Caco-2 (cell line): ENCODE data around the gene DEFB112. TPM values are rescaled to one million over a fixed set of nuclear protein-coding genes. Genes with fewer than 3 reads are reported as not detected.
A peak's percentile ranks its signal among the peaks of the same experiment; 100 is the strongest.

Source experiments
- BruUV-seq: library from RNA; stranded (reverse); fragments of 400-500 nt; replicated peaks from 2 replicates; lab custom pipeline; 2021; lab: Mats Ljungman, UMichigan
- CTCF ChIA-PET: fragments of 300-600 bp; sonication (Branson Sonifier 250); formaldehyde crosslinking; loops from one replicate; lab custom pipeline; 2022; ENCODE audit warnings: antibody characterized with exemption; lab: Charles Lee
- POLR2A ChIA-PET: fragments of 300-600 bp; sonication (Branson Sonifier 250); formaldehyde crosslinking; loops from one replicate; lab custom pipeline; 2022; ENCODE audit warnings: antibody characterized with exemption; lab: Charles Lee
- DNase-seq, 2 experiments: peaks; one replicate each; pipeline versions ENCODE4 v3.0.0 to v3.0.0-alpha.2; 2020 to 2022
- H3K27me3 ChIP-seq: replicated peaks from 2 replicates; pipeline ENCODE4 v1.6.0; 2011; ENCODE audit warnings: low read length; ENCODE audit not compliant: control insufficient read depth, insufficient read depth
- H3K36me3 ChIP-seq: 2 replicates; pipeline ENCODE4 v1.5.1; 2011; ENCODE audit warnings: low read length; ENCODE audit not compliant: control insufficient read depth, insufficient read depth
- H3K4me1 ChIP-seq: fragments of 250-450 bp; sonication (Bioruptor Pico); 2 replicates; pipeline ENCODE4 v1.5.1; 2020; ENCODE audit warnings: mild to moderate bottlenecking
- H3K4me3 ChIP-seq: 2 replicates; pipeline ENCODE4 v1.5.1; 2011; ENCODE audit warnings: low read depth, mild to moderate bottlenecking, control low read depth, low read length
- H3K9me3 ChIP-seq: fragments of 250-450 bp; sonication (Bioruptor Pico); 2 replicates; pipeline ENCODE4 v1.5.1; 2020; ENCODE audit warnings: mild to moderate bottlenecking, moderate library complexity
- H3K27ac Mint-ChIP-seq: one replicate; pipeline ENCODE4 v1.8.0; 2022; ENCODE audit warnings: mixed read lengths; ENCODE audit not compliant: unreplicated experiment
- H3K27me3 Mint-ChIP-seq: one replicate; pipeline ENCODE4 v1.8.0; 2022; ENCODE audit warnings: mixed read lengths; ENCODE audit not compliant: insufficient read depth, unreplicated experiment
- H3K36me3 Mint-ChIP-seq: one replicate; pipeline ENCODE4 v1.8.0; 2022; ENCODE audit warnings: mild to moderate bottlenecking, mixed read lengths; ENCODE audit not compliant: insufficient read depth, unreplicated experiment
- H3K4me1 Mint-ChIP-seq: one replicate; pipeline ENCODE4 v1.8.0; 2022; ENCODE audit warnings: low read depth, mixed read lengths; ENCODE audit not compliant: unreplicated experiment
- H3K4me3 Mint-ChIP-seq: one replicate; pipeline ENCODE4 v1.8.0; 2022; ENCODE audit warnings: mild to moderate bottlenecking, moderate library complexity, mixed read lengths; ENCODE audit not compliant: unreplicated experiment
- H3K9me3 Mint-ChIP-seq: one replicate; pipeline ENCODE4 v1.8.0; 2022; ENCODE audit warnings: mixed read lengths; ENCODE audit not compliant: unreplicated experiment
- intact Hi-C: fragments of 100-400 bp; cut with micrococcal nuclease; formaldehyde crosslinking; loops from one replicate; pipeline ENCODE4 v1.10.0; 2022; ENCODE audit not compliant: unreplicated experiment
- total RNA-seq: library from RNA; stranded (reverse); gene quantifications from 2 replicates; pipeline ENCODE4 v1.2.3, GENCODE V29; 2022
- TF ChIP-seq, protein P1 (sequence below), 2 experiments: fragments of 200-600 bp in 1 of 2; IDR thresholded peaks; 1 replicate in 1 of 2; 2 replicates in 1 of 2; pipeline versions ENCODE4 v1.5.1 to v1.8.0; 2011 to 2022; ENCODE audit warnings: antibody characterized with exemption in 1 of 2, control low read depth in 1 of 2, inconsistent platforms in 1 of 2, low read depth in 1 of 2, low read length in 1 of 2, mild to moderate bottlenecking in 1 of 2, moderate library complexity in 1 of 2; ENCODE audit not compliant: insufficient read depth in 1 of 2, severe bottlenecking in 1 of 2, unreplicated experiment in 1 of 2

Gene DEFB112
- total RNA-seq, 1 experiment from 2014 or later, result not detected

DNA sequence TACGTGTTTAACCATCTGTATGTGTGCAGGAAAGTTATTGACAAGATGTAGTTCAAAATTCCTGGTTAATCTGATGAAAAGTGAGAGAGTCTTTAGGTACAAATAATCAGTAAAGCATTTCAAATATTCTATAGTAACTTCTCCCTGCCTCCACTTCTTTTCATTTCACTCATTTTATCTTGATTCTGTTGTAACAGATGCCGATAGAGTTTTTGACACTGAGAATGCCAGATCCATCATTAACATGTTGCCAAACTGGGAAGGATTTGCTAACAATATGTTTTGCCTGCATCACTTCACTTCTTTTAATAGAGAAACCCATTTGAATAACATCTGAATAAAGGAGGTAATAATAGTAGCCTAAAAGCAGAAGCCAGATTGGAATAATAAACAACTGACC lies 20.4 kb upstream of the DEFB112 start:
- TF ChIP-seq, protein P1, sequence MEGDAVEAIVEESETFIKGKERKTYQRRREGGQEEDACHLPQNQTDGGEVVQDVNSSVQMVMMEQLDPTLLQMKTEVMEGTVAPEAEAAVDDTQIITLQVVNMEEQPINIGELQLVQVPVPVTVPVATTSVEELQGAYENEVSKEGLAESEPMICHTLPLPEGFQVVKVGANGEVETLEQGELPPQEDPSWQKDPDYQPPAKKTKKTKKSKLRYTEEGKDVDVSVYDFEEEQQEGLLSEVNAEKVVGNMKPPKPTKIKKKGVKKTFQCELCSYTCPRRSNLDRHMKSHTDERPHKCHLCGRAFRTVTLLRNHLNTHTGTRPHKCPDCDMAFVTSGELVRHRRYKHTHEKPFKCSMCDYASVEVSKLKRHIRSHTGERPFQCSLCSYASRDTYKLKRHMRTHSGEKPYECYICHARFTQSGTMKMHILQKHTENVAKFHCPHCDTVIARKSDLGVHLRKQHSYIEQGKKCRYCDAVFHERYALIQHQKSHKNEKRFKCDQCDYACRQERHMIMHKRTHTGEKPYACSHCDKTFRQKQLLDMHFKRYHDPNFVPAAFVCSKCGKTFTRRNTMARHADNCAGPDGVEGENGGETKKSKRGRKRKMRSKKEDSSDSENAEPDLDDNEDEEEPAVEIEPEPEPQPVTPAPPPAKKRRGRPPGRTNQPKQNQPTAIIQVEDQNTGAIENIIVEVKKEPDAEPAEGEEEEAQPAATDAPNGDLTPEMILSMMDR (IDR thresholded peaks at IDR 0.05; ENCODE audit: insufficient read depth in 1 of 2, low read depth in 1 of 2, low read length in 1 of 2, severe bottlenecking in 1 of 2, unreplicated experiment in 1 of 2), result no peak
- DNase-seq, result no peak
- ChIA-PET POLR2A (no interaction called here), CTCF (no interaction called here)
- no peak overlapping the region for H3K4me3 Mint-ChIP-seq
- Histone ChIP-seq H3K36me3 (no peaks in the 10 kb centered on the region), H3K4me1 (no peaks in the 10 kb centered on the region), H3K4me3 (no peak overlapping the region), H3K27me3 (no peaks in the 10 kb centered on the region), H3K9me3 (no peaks in the 10 kb centered on the region)
- H3K36me3 Mint-ChIP-seq, result no peaks in the 10 kb centered on the region
- no peaks in the 10 kb centered on the region for H3K9me3 Mint-ChIP-seq
- H3K27me3 Mint-ChIP-seq, result peaks cover 8% of the 10 kb centered on the region
- no peaks in the 10 kb centered on the region for H3K4me1 Mint-ChIP-seq
- BruUV-seq, result no TSS peak
- intact Hi-C loops, result no loop called here
- no peak overlapping the region for H3K27ac Mint-ChIP-seq

DNA sequence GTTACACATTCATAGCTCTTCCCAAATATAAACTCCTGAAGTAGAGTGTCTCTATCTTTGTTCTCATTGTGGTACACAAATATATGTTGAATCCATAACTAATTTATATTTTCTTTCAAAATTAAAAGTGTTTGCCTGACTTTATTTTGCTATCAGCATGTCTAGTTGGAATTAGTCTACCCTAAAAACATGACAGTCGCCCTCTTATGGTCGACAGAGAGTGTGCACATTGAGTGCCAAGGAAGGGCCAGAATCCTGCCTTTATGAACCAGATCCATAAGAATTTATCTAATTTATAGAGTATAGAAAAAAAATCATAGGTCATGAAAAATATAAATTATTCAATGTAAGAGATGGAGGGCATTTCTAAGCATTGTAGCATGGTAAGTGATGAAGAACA lies 12.3 kb upstream of the DEFB112 start:
- no peaks in the 10 kb centered on the region for H3K9me3 ChIP-seq
- H3K4me1 Mint-ChIP-seq, result no peaks in the 10 kb centered on the region
- no peak for DNase-seq
- intact Hi-C loops, result no loop called here
- H3K27me3 ChIP-seq, result no peaks in the 10 kb centered on the region
- POLR2A ChIA-PET, result no interaction called here
- no peak overlapping the region for H3K4me3 ChIP-seq
- H3K4me3 Mint-ChIP-seq, result no peak overlapping the region
- H3K27ac Mint-ChIP-seq, result no peak overlapping the region
- H3K4me1 ChIP-seq, result no peaks in the 10 kb centered on the region
- no peaks in the 10 kb centered on the region for H3K36me3 Mint-ChIP-seq
- no TSS peak for BruUV-seq
- CTCF ChIA-PET, result no interaction called here
- H3K27me3 Mint-ChIP-seq, result peaks cover 7% of the 10 kb centered on the region
- H3K36me3 ChIP-seq, result no peaks in the 10 kb centered on the region
- TF ChIP-seq, protein P1 (IDR thresholded peaks at IDR 0.05; ENCODE audit: insufficient read depth in 1 of 2, low read depth in 1 of 2, low read length in 1 of 2, severe bottlenecking in 1 of 2, unreplicated experiment in 1 of 2), result peak; percentile 34 to 48
- H3K9me3 Mint-ChIP-seq, result no peaks in the 10 kb centered on the region

DNA sequence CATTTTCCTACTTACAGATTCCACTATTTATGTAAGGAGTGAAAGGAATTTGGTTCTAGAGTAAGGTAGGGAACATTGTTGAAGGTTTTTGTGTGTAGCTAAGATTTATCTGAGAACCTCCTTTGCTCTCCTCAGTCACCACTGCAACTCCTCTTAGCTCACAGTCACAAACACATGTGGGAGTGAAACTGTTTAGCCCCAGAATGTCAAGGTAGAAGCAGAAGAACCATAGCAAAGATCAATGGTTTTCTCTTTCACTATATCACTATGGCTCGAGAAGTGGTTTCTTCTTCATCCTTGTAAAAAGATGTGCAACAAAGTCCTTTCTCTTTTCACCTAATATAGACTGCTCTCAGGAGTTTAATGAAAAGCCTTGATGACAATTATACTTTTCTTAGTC lies 6.5 kb upstream of the DEFB112 start:
- TF ChIP-seq, protein P1 (IDR thresholded peaks at IDR 0.05; ENCODE audit: insufficient read depth in 1 of 2, low read depth in 1 of 2, low read length in 1 of 2, severe bottlenecking in 1 of 2, unreplicated experiment in 1 of 2), result no peak
- no peak overlapping the region for H3K4me3 ChIP-seq
- no peaks in the 10 kb centered on the region for H3K36me3 ChIP-seq

More for the DNA sequence above, 6.5 kb upstream of the DEFB112 start:
- CTCF ChIA-PET, result no interaction called here
- no peaks in the 10 kb centered on the region for H3K36me3 Mint-ChIP-seq
- Histone ChIP-seq H3K9me3 (no peaks in the 10 kb centered on the region), H3K4me1 (no peaks in the 10 kb centered on the region), H3K27me3 (no peaks in the 10 kb centered on the region)
- no peak overlapping the region for H3K4me3 Mint-ChIP-seq
- intact Hi-C loops, result no loop called here
- H3K4me1 Mint-ChIP-seq, result no peaks in the 10 kb centered on the region
- no peak overlapping the region for H3K27ac Mint-ChIP-seq
- no peak for DNase-seq
- no peaks in the 10 kb centered on the region for H3K9me3 Mint-ChIP-seq
- H3K27me3 Mint-ChIP-seq, result peaks cover 10% of the 10 kb centered on the region
- POLR2A ChIA-PET, result no interaction called here
- no TSS peak for BruUV-seq
